Adrenal gland (tissue), 12 donors: ENCODE results near the gene PIGA. TPM values are rescaled to one million over a fixed set of nuclear protein-coding genes. Genes with fewer than 3 reads are reported as not detected.
"Not testable (repeated sequence)": the region's sequence is repeated elsewhere in the genome, so short reads cannot be mapped to it uniquely, and the experiment has no call there.

Source experiments
- DNase-seq, 7 donors: peaks; one replicate each; pipeline ENCODE4 v3.0.0-alpha.2; 2019 to 2020
- H3K27ac ChIP-seq, 5 donors: fragments of 200-600 bp; sonication (generic) in 4 of 5; 1 replicate in 3 of 5; 2 replicates in 2 of 5; pipeline versions ENCODE4 v1.5.1 to v1.8.0; 2016 to 2020; ENCODE audit warnings: mild to moderate bottlenecking in 1 of 5
- H3K27me3 ChIP-seq: fragments of 200-600 bp; 2 replicates; pipeline ENCODE4 v1.8.0; 2021
- H3K36me3 ChIP-seq, 2 donors: fragments of 200-600 bp; replicated peaks in 1 of 2; 1 replicate in 1 of 2; 2 replicates in 1 of 2; pipeline versions ENCODE4 v1.5.1 to v1.8.0; 2018 to 2022
- H3K4me1 ChIP-seq, 2 donors: fragments of 200-600 bp; replicated peaks in 1 of 2; 1 replicate in 1 of 2; 2 replicates in 1 of 2; pipeline versions ENCODE4 v1.5.1 to v1.8.0; 2018 to 2021
- H3K4me3 ChIP-seq, 4 donors: fragments of 200-600 bp; sonication (generic) in 3 of 4; one replicate each; pipeline ENCODE4 v1.5.1; 2016 to 2018
- H3K9me3 ChIP-seq, 3 donors: fragments of 200-600 bp; sonication (generic) in 1 of 3; replicated peaks in 1 of 3; 1 replicate in 2 of 3; 2 replicates in 1 of 3; pipeline versions ENCODE4 v1.5.1 to v1.8.0; 2016 to 2021
- POLR2A ChIP-seq, 2 donors: fragments of 450-650 bp; IDR thresholded peaks; one replicate each; pipeline ENCODE4 v1.6.1; 2017; ENCODE audit warnings: antibody characterized with exemption in 2 of 2, mild to moderate bottlenecking in 2 of 2, moderate library complexity in 1 of 2
- WGBS, 4 donors: extraction: QIAGEN DNeasy Blood & Tissue Kit in 2 of 4; methylation state at CpG; one replicate each; pipeline versions ENCODE4 v1.1.5 to v1.1.7; 2013 to 2017; 5-methylcytosine and 5-hydroxymethylcytosine counted together
- intact Hi-C, 2 donors: fragments of 100-400 bp; cut with DNase I; formaldehyde crosslinking; loops; one replicate each; pipeline versions ENCODE4 v1.14.1 to v1.15.0; 2022 to 2023
- polyA plus RNA-seq, 3 donors: library from polyadenylated mRNA; stranded (reverse); fragments of 200-250 nt in 2 of 3; fragments of 350-450 nt in 1 of 3; fragmentation: Illumina TruSeq in 1 of 3; extraction: RNeasy Lipid Tissue Mini Kit (QIAGEN cat#74804) in 1 of 3; gene quantifications; one replicate each; pipeline ENCODE4 v1.2.3, GENCODE V29; 2013 to 2014
- total RNA-seq, 9 donors: library from RNA; depleted of rRNA in 4 of 9; stranded (reverse); fragments of >200 nt in 4 of 9; fragments of 120-200 nt in 1 of 9; fragmentation: NEBNext Ultra II Directional in 1 of 9; extraction: Animal tissue kit (Norgen Biotek cat#: 25700) in 1 of 9; gene quantifications; one replicate each; pipeline versions ENCODE4 v1.1.0 to v1.2.4, GENCODE V29; 2013 to 2023
- TF ChIP-seq, protein P1 (sequence below), 6 experiments: fragments of 450-650 bp in 4 of 6; fragments of 200-600 bp in 2 of 6; sonication (generic) in 1 of 6; IDR thresholded peaks; 1 replicate in 5 of 6; 2 replicates in 1 of 6; pipeline versions ENCODE4 v1.5.1 to v1.8.0; 2016 to 2021; ENCODE audit warnings: antibody characterized with exemption in 6 of 6, mild to moderate bottlenecking in 2 of 6, moderate library complexity in 1 of 6
- donor health status: healthy with polysubstance abuse.
- donor health status: Bipolar disorder and iron deficiency.
- donor health status: DM: yes; HTN: yes; CAD: no.
- donor health status: DM: no; HTN: no; CAD: no.
- donor health status: DM: no; HTN: no; CAD: no.
- donor health status: DM: yes; HTN: yes; CAD: no.

Gene PIGA
- total and polyA plus RNA-seq, 12 donors = 1.1 to 8.8 (median 5.5) TPM

GRCh38 chrX:15315509-15315908, 19.8 kb downstream of the PIGA start, which contains the start of gene ASB11:
TSS of gene ASB11 (minus strand) at chrX:15315640. CDS start at chrX:15315605, 35 bp downstream.
- 47 to 59% (median 55%) methylated on average over 3 of the region's 3 CpGs for WGBS, 4 donors
- Histone ChIP-seq H3K4me1 (no peaks in the 10 kb centered on the region), H3K36me3 (no peaks in the 10 kb centered on the region), H3K27ac (no peak within 1 kb of the TSS), H3K9me3 (no peaks in the 10 kb centered on the region), H3K27me3 (peaks cover 11% of the 10 kb centered on the region), H3K4me3 (no peak within 1 kb of the TSS)
- intact Hi-C loops = no loop called here
- no peak for DNase-seq
- TF ChIP-seq POLR2A (IDR thresholded peaks at IDR 0.05) = no peak
- TF ChIP-seq, protein P1, sequence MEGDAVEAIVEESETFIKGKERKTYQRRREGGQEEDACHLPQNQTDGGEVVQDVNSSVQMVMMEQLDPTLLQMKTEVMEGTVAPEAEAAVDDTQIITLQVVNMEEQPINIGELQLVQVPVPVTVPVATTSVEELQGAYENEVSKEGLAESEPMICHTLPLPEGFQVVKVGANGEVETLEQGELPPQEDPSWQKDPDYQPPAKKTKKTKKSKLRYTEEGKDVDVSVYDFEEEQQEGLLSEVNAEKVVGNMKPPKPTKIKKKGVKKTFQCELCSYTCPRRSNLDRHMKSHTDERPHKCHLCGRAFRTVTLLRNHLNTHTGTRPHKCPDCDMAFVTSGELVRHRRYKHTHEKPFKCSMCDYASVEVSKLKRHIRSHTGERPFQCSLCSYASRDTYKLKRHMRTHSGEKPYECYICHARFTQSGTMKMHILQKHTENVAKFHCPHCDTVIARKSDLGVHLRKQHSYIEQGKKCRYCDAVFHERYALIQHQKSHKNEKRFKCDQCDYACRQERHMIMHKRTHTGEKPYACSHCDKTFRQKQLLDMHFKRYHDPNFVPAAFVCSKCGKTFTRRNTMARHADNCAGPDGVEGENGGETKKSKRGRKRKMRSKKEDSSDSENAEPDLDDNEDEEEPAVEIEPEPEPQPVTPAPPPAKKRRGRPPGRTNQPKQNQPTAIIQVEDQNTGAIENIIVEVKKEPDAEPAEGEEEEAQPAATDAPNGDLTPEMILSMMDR (IDR thresholded peaks at IDR 0.05) = no peak

- intact Hi-C loops = no loop called here
- no peak overlapping the region for H3K27ac ChIP-seq
- no peak overlapping the region for H3K4me3 ChIP-seq
- WGBS, 4 donors = 35 to 59% (median 41%) methylated on average over 2 of the region's 2 CpGs
- DNase-seq = no peak
- peaks cover 11% of the 10 kb centered on the region for H3K27me3 ChIP-seq
- H3K4me1 ChIP-seq = no peaks in the 10 kb centered on the region
- no peak for TF ChIP-seq POLR2A (IDR thresholded peaks at IDR 0.05)
- TF ChIP-seq, protein P1 (IDR thresholded peaks at IDR 0.05) = no peak
- no peaks in the 10 kb centered on the region for H3K36me3 ChIP-seq
- no peaks in the 10 kb centered on the region for H3K9me3 ChIP-seq
Measured at GRCh38 chrX:15314472-15314871, 20.9 kb downstream of the PIGA start.

GRCh38 chrX:15311119-15311518, 24.2 kb downstream of the PIGA start:
- H3K27ac ChIP-seq = no peak overlapping the region
- H3K4me3 ChIP-seq = no peak overlapping the region
- H3K36me3 ChIP-seq = no peaks in the 10 kb centered on the region
- DNase-seq = no peak
- H3K4me1 ChIP-seq = no peaks in the 10 kb centered on the region
- intact Hi-C loops = no loop called here
- peaks cover 8% of the 10 kb centered on the region for H3K27me3 ChIP-seq
- no peaks in the 10 kb centered on the region for H3K9me3 ChIP-seq
- TF ChIP-seq POLR2A (IDR thresholded peaks at IDR 0.05) = no peak
- TF ChIP-seq, protein P1 (IDR thresholded peaks at IDR 0.05) = no peak
- WGBS, 4 donors = 81 to 95% (median 85%) methylated on average over 3 of the region's 3 CpGs

DNA sequence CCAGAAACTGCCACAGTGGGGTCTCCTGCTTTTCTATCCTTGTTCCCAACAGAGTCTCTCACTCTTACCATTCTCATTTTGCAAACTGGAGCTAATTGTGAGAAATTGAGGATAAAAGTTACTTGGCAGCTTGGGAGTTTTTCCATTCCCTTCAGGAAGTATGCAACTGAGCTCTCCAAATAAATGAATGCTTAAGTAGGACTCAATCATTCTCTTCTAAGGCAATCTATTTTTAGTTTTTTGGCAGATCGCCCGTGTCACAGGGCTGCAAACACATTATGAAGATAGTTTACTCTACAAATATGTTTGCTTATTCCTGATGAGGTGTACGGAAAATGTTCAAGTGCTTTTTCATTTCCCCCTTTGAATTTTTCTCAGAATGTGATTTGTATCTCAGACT, 25.2 kb downstream of the PIGA start:
- Histone ChIP-seq H3K4me3 (no peak overlapping the region), H3K9me3 (no peaks in the 10 kb centered on the region), H3K27ac (peak overlapping the region in 2 of 5 donors; percentile 29 to 58), H3K27me3 (peaks cover 8% of the 10 kb centered on the region), H3K4me1 (no peaks in the 10 kb centered on the region), H3K36me3 (no peaks in the 10 kb centered on the region)
- DNase-seq = peak; percentile 26 to 66 (median 40)
- 13 to 47% (median 23%) methylated on average over 3 of the region's 3 CpGs for WGBS, 4 donors
- intact Hi-C loops = no loop called here
- TF ChIP-seq, protein P1 (IDR thresholded peaks at IDR 0.05) = no peak
- no peak for TF ChIP-seq POLR2A (IDR thresholded peaks at IDR 0.05)

GRCh38 chrX:15305899-15306298, 29.4 kb downstream of the PIGA start:
- H3K36me3 ChIP-seq, H3K4me3 ChIP-seq, H3K27ac ChIP-seq, H3K4me1 ChIP-seq, DNase-seq, H3K27me3 ChIP-seq, H3K9me3 ChIP-seq, intact Hi-C loops: not testable (repeated sequence)
- 46 to 87% (median 78%) methylated on average over 3 of the region's 3 CpGs for WGBS, 4 donors
